Measurements from ENCODE around the gene TXNDC15.
A peak's percentile ranks its signal among the peaks of the same experiment; 100 is the strongest.

TXNDC15 gene

DNA sequence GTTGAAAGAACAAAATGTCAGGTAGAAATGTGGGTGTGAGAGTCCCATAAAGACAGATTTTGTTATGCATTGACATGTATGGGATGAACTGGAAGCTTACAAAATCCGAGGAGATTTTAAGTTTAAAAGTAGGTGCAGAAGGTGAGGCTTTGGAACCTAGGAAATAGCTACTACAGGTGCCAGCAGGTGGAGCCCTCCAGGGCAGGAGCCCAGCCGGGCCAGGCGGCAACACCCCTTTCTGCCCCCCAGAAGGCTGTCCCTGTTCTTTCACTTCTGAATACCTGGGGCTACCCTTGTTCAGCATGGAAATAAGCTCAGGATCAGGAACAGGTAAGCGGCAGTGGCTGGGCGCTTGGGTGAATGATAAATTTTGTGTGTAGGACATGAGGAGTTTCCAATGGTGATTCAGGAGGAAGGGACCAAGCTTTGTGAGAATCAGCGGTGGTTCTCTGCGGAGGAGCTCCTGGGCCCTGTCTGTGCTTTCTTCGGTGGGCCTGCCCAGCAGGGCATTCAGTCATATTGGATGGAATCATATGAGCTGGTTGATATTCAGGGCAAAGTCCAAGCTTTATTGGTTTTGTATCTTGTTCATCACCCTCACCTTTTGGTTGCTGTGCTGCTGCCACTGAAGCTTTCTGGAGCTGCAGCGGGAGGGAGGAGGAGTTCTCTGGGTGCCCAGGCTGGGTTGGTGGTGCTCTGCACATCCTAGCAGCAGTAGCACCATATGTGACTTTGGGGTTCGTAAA lies 43.1 kb downstream of the TXNDC15 start:
- DNase-seq (ENCODE audit: insufficient read length, low spot score): no peak
- FAIRE-seq: no peak

DNA sequence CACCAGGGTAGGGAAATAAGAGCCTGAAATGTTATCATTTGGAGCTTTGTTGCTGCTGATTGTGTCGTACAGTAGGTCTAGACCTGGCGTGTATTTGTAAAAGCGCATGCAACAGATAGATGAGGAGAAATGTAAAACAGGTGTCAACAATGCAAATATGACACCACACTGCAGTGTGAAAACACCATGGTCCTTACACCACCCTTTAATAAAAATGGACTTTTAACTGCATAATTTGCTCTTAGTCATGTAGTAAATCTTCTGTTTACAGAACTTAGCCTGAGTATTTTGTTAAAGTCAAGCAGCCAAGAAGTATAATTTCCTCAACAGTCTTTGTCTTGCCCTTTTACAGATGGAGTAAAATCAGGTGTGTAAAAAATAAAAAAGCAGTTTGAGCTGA lies 44.7 kb downstream of the TXNDC15 start:
- FAIRE-seq (no peak), DNase-seq (ENCODE audit: insufficient read length, low spot score) (no peak)

DNA sequence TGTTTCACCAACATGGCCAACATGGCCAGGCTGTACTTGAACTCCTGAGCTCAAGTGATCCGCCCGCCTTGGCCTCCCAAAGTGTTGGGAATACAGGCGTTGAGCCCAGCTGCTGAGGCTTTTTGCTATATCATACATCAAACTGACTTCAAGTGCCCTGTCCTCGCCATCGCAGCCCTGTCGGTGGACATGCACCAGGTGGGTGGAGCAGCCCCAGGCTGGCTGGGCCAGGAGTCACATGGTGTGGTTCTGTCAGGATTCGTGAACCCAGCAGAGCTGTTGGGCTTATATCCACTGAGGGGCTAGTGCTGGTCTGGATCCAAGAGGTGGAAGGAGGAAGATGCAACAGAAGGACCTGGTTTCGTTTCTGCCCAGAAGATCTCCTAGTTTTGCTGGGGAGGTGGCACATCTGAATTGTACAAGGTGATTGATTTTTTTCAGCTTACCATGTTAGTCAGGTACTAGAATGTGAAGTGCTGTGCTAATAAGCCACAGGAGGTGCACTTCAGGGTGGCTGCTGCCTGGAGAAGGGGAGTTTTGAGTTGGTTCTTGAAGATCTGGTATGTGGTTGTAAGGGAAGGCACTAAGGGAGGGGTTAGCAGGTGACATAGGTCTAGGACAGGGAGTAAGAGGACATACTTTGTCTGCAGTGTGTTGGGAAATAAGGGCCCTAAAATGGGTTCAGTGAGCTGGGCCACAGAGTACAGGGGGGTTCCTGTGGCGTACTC lies 46.8 kb downstream of the TXNDC15 start:
- no peak for FAIRE-seq
- no peak for DNase-seq (ENCODE audit: insufficient read length, low spot score)

DNA sequence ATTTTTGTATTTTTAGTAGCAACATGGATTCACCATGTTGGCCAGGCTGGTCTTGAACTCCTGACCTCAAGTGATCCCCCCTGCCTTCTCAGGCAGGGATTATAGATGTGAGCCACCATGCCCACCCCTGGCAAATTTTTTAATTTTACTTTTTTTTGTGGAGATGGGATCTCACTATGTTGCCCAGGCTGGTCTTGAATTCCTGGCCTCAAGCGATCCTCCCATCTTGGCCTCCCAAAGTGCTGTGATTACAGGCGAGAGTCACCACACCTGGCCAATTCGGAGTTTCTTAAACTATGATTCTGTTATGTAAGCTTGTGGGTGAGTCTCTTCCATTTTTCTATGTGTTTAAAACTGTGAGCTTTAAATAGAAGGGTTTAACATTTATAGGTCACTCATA lies 58.3 kb downstream of the TXNDC15 start:
- FAIRE-seq (no peak), DNase-seq (ENCODE audit: insufficient read length, low spot score) (no peak)

DNA sequence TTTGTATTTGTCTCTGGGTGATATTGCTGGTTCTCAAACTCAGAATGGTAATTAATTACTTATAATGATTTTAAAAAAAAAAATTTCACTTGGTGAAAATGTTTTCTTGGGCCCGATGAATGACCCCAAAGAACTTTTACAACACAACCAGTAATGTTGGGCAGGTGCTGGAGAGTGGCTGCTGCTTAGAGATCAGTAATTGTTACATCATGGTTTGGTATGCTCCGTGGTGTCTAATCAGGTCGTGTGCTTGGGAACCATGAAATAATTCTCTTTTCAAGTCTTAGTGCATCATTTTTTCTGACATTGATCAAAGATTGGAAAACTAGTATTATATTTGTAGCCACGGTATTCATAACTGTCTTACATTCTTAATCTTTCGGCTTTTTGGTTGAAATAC lies 60.0 kb downstream of the TXNDC15 start:
- no peak for DNase-seq (ENCODE audit: insufficient read length, low spot score)
- FAIRE-seq: no peak

DNA sequence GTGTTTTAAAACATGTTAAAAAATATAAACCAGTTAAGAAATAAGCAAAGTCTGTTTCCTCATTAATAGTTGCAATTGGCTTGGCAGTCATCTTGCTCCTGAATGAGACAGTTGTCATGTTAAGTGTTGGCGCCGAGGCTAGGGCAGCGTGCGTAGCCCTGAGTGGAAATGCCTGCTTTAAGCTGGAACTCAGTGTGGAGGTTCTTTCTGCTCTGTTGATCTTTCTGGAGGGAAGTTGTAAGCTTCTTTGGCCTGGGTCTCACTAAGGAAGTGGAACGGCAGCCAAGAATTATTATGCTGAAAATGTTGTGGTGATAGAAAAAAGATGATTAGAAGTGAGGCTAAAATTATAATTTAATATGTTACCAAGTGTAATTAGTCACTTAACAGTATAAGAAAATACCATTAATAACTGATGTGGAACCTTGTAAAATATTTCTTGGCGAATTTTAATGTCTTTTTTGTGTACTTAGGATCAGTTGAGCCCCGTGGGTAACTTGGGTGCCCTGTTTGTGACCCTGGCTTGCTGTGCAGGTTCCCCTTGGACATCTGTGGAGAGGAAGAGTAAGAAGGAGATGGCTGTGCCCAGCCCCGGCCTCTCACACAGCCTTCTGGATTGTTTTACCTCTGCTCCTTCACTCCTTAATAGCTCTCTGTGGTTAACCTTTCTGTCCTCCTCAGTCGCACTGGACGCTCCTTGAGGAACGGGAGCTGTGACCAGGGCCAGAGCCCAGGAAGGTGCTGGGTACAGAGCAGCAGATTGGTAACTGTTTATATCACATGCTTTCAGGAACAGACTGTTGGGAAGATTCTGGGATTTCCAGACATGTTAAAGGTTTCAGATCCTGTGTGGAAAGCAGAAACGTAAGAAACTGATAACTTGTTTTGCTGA lies 61.8 kb downstream of the TXNDC15 start:
- FAIRE-seq: no peak
- no peak for DNase-seq (ENCODE audit: insufficient read length, low spot score)

DNA sequence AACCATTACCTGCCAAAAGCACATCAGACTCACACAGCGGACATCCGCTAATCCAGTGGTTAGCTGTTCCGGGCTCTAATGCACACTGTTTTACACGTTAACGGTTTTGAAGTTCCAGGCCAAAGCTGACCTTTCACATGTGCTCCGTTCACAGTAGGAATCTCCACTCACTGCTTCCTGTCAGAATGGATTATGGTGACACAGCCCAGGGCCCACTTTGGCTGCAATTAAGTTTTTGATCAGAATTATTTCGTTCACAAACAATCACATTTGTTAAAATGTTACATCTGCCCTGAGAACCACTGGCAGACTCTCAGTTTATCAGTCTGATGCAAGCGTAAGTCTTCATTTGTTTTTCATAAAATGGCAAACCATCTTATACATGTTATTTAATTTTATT lies 63.4 kb downstream of the TXNDC15 start:
- FAIRE-seq (no peak), DNase-seq (ENCODE audit: insufficient read length, low spot score) (no peak)

DNA sequence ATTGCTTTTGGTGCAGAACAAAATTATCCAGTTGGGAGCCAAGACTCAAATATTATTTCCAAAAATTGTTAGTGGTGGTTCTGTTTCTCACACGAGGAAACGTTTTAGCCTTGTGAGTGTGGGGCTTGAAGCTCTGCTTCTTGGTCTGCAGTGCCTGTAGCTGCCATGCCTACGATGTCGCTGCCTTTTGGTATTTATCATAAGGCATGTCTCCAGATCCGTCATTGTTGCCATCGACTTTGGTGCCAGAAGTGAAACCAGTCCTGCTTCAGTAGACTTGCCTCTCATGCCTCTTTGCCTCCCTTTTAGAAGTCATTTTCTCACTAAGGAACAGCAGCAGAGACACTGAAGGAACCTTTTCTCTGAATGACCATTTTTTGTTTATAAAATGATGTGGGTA lies 63.9 kb downstream of the TXNDC15 start:
- no peak for FAIRE-seq
- no peak for DNase-seq (ENCODE audit: insufficient read length, low spot score)

DNA sequence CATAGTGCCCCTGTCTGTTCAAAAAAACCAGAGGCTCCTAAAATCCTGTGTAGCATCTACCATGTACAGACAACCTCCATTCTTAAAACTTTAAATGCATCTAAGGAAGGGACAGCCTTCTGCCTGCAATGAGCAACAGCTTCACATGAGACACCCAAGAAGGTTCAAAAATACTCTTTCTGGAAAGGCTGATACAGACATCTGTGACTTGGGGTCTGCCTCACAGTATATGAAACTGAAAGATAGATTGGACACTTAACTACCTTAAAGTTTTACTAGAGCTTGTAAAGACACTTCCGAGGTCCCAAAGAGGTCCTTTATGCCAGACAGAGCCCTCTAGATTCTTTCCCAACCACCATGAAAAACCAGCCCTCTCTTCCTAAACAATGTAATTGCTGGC lies 65.3 kb downstream of the TXNDC15 start:
- FAIRE-seq (no peak), DNase-seq (ENCODE audit: insufficient read length, low spot score) (no peak)

DNA sequence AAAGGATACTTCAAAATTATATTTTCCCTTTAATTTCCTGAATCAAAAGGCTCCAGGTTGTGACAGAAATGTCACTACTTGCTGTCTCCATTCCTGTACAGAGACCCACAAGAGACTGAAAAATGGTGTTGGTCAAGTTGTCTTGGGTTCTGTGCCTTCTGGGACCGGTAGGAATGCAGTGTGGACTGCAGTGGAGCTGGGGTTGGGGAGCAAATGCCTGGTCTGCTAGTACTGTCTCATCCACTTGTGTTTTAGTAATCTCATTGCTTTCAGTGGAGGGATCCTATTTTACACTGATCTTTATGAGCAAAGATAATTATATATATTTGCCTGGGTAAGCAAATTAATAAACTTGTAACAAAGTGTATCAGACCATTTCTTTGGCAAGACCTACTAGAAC lies 69.4 kb downstream of the TXNDC15 start:
- DNase-seq (ENCODE audit: insufficient read length, low spot score) (no peak), FAIRE-seq (no peak)

DNA sequence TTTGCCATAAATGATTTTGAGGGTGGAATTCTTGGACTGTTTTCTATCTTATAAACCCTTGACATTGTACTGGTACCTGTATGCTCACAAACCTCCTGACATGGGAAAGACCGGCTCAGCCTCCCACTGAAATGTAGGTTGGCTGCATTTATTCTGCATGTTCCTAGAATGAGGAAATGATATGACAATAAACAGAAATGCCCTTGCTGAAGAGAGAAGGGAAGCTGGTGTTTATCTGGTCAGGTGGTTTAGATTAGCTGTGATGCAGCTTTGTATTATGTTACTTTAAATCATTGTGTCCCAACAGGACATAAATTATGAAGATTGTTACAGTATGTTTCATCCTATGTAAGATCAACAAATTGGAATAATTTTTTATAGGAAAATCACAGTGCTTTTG lies 70.5 kb downstream of the TXNDC15 start:
- FAIRE-seq: no peak
- no peak for DNase-seq (ENCODE audit: insufficient read length, low spot score)

DNA sequence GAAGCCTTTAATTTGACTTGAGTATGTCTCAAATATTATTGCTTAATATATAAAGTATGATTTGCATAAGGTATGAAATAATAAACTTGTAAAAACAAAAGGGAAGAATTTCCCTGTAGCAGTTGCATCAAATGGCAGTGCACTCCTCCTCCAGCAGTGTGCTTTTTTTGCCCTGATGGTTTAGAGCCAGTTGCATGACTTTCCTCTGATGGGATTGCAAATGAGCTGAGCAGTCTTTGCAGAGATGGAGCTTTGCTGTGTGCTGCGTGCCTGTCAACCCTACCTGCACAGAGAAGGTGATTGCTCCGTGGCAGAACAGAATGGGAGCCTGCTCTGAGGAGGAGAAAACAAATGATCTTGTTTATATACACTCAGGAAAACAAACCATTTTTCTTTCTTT lies 70.9 kb downstream of the TXNDC15 start:
- FAIRE-seq: no peak

DNA sequence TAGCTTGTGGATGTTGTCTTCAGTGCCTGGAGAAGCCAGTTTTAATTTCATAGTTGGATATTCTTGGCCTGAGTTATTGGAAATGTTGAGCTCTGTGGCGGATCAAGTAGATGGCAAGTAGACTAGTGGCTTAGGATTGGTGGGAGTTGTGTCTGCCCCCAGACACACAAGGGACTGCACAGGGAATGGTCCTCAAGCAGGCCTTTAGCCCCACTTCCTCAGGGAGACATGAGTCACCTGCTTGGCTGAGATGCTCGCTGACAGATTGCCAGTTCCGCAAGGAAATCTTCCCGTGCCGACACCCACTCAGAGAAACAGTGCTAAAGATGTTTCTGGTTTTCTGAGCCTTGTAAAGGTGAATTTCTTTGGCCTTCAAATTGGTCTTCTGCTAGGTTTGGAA lies 74.7 kb downstream of the TXNDC15 start:
- FAIRE-seq: no peak

More for the DNA sequence above, 70.9 kb downstream of the TXNDC15 start:
- DNase-seq (ENCODE audit: insufficient read length, low spot score): no peak

DNA sequence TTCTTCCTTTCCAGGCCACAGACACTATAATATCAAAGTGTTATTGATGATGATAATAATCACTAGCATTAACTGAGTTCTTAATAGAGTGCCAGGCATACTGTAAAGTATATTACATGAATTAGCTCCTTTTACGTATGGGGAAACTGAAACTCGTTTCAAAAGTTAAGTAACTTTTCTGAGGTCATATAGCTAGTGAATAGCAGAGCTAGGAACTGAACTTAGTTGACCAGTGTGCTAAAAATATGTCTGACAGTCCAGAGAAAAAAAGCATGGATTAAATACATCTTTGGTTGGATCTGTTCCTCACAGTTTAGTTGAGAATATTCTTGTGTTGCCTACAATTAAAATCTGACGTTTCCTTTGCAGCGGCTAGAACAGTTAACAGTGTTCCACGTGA lies 75.1 kb downstream of the TXNDC15 start:
- FAIRE-seq: no peak
- no peak for DNase-seq (ENCODE audit: insufficient read length, low spot score)

More for the DNA sequence above, 74.7 kb downstream of the TXNDC15 start:
- DNase-seq (ENCODE audit: insufficient read length, low spot score): peak; percentile 8
